Activated CD8-positive, alpha-beta memory T cell treated with anti-CD3 and anti-CD28 coated beads, Interleukin-2, amount 50 U/mL, for 24 hours (primary cell): Measurements from ENCODE around the gene KPNA6.
"Not testable (repeated sequence)": the region's sequence is repeated elsewhere in the genome, so short reads cannot be mapped to it uniquely, and the experiment has no call there.

ENCODE experiments used
- DNase-seq: peaks from one replicate; pipeline ENCODE4 v3.0.0-alpha.2; 2020; ENCODE audit errors: extremely low read depth

The KPNA6 gene

DNA sequence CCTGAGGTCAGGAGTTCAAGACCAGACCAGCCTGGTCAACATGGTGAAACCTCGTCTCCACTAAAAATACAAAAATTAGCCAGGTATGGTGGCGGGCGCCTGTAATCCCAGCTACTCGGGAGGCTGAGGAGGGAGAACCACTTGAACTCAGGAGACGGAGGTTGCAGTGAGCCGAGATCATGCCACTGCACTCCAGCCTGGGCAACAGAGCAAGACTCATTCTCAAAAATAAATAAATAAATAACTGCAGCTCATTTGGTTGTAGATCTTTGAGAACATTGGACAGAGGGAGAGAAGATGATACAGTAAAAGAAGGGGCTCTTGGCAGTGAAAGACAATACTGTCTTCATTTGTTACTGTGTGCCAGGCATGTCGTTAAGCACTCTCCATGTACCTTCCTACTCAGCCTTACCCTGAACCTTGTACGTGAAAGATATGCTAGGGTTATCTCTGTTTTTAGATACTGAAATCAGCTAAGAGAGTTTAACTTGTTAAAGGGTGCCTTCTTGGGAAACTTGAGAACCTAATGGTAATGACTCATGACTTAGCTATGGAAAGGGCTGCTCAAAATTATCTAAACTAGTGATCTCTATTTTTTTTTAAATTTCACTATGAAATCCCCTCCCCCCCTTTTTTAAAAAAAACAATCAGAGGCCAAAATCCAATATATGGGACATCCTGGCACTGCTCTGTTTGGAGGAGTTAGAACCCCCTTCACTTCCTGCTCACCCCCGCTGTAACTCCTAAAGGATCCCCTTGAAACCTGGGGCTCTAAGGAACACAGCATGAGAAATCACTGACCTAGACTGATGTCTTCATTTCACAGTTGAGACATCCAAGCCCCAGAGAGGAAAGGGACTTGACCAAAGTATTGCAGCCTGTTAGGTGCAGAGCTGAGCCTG lies 6.8 kb upstream of the KPNA6 start:
- no peak for DNase-seq

DNA sequence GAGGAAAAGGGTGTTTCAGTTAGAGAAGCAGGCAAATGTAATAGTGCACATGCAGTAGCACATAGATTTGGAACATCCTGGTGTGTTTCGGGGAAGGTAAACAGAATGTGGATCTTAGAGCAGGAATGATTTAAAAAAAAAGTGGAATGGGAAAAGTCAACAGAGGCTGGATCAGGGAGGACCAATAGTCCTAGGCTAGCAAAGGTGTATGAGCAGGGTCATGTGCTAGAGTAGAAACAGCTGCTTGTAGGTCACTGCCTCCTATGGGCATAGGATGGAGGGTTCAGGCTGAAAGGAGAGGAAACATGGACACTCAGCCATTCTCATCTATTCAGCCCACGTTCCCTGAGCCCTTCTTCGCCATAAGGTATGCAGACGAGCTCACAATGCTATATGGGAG lies 3.7 kb upstream of the KPNA6 start:
- no peak for DNase-seq

DNA sequence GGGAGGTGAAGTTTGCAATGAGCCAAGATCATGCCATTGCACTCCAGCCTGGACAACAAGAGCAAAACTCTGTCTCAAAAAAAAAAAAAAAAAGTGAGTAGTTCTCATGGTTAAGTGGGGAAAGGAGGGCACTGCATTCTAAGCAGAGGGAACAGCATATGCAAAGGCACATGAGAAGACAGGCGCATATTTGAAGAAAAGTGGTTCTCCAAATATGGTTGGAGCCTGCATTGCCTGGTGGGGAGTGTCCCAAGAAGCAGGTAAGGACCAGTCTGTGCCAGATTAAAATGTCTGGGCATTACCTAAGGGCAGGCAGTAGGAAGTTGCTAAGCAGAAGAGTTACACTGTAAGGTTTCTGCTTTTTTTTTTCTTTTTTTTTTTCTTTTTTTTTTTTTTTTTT lies 2.5 kb upstream of the KPNA6 start:
- no peak for DNase-seq

DNA sequence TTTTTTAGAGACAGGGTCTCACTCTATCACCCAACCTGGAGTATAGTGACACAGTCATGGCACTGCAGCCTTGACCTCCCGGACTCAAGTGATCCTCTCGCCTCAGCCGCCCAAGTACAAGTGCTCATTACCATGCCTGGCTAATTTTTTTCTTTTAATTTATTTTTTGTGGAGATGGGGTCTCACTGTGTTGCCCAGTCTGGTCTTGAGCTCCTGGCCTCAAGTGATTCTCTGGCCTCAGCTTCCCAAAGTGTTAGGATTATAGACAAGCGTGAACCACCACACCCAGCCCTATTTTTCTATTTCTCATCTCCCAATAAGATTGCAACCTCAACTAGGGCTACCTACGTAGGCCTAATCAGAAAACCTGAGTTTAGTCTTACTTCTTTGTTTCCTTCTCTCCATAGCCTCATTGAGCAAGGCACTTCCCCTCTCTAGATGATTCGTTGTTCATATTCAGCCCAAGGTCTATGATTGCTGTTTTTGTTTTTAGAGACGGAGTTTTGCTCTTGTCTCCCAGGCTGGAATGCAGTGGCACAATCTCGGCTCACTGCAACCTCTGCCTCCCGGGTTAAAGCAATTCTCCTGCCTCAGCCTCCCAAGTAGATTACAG lies 1.1 kb upstream of the KPNA6 start:
- no peak for DNase-seq

DNA sequence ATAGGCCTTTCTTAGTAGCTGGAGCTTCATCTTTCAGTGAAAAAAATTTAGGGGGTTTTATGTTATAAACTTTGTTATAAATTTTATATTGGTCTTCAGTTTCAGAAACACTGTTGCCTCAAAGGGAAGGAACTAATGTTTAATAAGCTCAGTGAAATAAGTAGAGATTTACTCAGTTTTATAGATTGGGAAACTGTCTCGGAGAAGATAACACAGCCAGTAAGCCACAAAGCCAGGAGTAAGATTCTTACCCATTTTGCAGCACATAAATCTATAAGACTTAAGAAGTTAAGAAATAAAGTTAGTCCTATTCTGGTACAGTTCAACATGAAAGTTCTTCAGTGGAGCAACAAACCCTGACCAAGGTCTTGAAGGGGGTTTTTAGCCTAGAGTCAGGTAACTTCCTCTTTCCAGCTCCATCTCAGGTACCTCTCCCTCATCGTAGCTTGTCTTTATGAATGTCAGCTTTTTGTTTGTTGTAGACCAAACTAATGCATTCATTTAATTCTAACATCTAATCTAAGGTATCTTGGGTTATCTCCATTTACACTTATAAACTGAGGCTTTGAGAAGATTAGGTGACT lies 3.3 kb downstream of the KPNA6 start:
- DNase-seq: no peak

DNA sequence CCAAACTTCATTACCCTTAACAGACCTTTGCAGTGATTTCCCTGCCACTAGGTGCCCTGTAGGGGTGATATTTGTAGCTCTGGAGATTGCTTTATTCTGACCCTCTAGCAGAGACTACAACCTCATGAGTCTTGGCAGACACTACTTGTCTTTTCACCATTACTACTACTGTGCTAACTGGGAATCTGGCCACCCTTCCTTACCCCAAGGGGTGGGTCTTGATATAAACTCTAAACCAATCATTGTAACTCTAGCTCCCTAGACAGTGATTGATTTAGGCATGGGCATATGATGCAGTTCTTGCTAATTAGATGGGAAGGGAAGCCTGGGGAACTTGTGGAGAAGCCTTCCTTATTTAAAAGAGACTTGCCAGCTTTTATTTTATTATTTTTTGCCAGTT lies 3.9 kb downstream of the KPNA6 start:
- no peak for DNase-seq

DNA sequence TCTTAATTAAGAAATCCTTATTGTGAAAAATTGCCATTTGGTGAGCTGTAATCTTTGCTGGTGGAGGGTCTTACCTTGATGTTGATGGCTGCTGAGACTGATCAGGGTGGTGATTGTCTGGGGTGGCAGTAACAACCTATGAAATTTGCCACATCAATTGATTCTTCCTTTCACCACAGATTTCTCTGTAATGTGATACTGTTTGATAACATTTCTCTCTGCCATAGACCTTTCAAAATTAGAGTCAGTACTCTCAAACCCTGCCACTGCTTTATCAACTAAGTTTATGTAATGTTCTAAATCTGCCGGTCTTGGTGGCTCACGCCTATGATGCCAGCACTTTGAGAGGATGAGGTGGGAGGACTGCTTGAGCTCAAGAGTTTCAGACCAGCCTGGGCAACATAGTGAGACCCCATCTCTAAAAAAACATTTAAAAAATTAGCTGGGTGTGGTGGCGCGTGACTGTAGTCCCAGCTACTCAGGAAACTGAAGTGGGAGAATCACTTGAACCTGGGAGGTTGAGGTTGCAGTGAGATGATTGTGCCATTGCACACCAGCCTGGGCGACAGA lies 5.0 kb downstream of the KPNA6 start:
- DNase-seq: no peak

DNA sequence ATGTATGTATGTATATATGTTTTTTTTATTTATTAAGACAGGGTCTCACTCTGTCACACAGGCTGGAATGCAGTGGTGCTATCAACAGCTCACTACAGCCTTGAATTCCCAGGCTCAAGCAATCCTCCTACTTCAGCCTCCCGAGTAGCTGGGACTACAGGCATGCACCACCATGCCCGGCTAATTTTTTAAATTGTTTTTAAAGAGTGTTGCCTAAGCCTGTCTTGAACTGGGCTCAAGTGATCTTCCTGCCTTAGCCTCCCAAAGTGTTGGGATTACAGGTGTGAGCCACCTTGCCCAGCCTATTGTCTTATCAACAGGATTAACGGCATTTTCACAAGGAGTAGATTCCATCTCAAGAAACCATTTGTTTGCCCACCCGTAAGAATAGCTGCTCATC lies 5.6 kb downstream of the KPNA6 start:
- DNase-seq: not testable (repeated sequence)

DNA sequence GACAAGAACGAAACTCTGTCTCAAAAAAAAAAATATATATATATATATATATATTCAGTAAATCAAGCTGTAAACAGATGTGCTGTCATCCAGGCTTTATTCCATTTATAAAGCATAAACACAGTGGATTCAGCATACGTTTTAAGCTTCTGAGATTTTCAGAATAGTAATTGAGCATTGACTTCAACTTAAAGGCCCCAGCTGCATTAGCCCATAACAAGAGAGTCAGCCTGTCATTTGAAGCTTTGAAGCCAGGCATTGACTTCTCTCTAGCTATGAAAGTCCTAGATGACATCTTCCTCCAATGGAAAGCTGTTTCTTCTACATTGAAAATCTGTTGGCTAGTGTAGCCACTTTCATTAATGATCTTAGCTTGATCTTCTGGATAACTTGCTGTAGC lies 6.6 kb downstream of the KPNA6 start:
- DNase-seq: no peak

DNA sequence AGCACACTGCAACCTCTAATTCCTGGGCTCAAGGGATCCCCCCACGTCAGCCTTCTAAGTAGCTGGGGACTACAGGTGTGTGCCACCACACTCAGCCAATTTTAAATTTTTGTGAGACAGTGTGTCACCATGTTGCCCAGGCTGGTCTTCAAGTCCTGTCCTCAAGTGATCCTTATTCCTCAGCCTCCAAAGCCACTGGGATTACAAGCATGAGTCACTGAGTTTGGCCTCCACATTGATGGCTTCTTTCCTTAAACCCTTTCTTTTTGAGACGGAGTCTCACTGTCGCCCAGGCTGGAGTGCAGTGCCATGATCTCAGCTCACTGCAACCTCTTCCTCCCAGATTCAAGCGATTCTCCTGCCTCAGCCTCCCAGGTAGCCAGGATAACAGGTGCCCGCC lies 7.6 kb downstream of the KPNA6 start:
- no peak for DNase-seq

DNA sequence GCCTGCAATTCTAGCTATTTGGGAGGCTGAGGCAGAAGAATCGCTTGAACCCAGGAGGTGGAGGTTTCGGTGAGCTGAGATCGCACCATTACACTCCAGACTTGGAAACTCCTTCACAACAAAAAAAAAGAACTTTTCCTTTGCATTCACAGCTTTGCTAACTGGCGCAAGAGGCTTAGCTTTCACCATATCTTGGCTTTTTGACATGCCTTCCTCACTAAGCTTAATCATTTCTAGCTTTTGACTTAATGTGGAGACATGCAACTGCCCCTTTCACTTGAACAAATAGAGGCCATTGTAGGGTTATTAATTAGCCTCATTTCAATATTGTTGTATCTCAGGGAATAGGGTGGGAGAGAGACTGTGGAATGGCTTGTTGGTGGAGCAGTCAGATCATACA lies 8.7 kb downstream of the KPNA6 start:
- no peak for DNase-seq

DNA sequence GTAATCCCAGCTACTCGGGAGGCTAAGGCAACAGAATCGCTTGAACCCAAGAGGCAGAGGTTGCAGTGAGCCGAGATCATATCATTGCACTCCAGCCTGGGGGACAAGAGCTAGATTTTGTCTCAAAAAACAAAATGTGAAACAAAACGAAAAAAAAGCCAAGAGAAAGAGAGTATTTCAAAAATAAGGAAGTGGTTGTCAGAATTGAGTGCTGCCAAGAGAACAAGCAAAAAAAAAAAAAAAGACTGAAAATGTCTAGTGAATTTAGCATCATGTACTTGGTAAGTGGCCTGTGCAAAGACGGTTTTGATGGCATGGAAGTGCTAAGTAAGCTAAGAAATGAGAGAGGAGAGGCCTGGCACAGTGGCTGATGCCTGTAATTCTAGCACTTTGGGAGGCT lies 14.3 kb downstream of the KPNA6 start:
- DNase-seq: no peak

DNA sequence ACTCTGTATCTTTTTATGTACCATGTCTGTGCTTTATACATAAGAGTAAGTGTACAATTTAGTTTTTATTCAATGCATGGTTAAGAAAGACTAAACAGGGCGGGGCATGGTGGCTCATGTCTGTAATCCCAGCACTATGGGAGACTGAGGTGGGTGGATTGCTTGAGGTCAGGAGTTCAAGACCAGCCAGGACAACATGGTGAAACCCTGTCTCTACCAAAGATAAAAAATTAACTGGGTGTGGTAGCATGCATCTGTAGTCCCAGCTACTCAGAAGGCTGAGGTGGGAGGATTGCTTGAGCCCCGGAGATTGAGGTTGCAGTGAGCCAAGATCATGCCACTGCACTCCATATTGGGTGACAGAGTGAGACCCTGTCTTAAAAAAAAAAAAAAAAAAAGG lies 15.5 kb downstream of the KPNA6 start:
- DNase-seq: not testable (repeated sequence)

DNA sequence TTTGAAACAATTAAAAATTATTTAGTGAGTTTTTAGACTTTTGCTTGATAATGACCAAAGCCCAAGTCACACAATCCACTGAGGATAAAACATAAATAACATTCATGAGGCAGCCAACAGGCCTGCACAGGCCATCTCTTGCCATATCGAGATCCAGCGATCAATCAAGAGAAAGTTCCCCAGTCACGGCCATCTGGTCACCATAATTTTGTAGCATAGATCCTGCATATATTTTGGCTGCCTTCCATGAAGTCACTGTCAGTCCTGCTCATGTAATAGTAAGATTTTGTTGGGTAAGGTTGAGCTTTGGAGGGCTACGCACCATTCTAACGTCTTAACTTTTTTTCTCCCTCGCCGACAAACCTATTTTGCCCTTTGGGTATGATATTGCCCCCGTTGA lies 17.5 kb downstream of the KPNA6 start:
- DNase-seq: no peak

DNA sequence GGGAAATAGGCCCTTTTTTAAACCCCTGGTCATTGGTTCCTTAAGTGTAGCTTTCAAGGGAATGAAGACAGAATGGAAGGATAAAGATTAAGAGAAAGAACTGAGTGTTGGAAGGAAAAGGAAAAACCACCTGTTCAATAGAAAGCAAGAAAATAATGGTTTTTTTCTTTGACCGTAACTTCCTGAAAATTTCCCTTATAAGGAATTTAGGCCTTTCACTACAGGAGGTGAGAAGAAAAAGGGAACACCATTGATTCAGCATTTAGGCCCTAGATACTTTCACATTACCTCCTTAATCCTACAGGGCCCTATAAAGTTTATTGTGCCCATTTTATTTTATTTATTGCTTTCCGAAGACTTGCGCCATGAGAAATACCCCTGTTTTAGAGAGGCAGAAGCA lies 18.9 kb downstream of the KPNA6 start:
- no peak for DNase-seq

DNA sequence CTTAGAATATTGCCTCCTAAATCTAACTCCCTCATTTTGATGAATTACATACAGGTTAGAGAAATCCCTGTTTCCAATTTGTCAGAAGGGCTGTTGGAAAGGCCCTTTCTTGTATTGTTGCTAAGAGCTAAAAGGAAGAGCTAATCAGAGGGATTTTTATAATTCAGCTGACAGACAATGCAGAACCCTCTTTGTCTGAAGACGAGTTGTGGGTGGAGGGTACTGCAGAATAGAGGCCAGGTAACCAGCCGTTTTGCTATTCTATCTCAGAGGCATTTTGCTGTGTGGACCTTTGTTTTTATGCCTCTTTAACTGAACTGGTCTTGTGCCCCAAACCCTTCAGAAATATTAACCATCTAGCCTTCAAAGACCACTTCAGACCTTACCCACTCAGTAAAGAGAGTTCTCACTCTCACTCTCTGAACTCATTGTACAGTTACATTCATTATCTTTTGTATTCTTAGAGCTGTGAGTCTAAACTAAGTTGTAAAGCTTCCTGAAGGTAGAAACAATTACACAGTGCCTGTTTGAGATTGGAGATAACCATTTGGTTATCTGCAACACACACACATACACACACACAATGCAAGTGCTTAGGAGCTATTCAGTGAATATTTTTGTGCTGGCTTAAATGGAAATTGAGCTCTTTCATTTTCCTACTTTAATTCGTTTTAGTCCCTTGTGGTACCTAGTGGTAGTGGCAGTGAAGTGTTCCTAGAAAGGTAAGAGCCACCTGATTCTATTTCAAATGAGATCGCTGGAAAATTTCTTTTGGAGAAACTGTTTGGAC lies 19.7 kb downstream of the KPNA6 start:
- DNase-seq: no peak

DNA sequence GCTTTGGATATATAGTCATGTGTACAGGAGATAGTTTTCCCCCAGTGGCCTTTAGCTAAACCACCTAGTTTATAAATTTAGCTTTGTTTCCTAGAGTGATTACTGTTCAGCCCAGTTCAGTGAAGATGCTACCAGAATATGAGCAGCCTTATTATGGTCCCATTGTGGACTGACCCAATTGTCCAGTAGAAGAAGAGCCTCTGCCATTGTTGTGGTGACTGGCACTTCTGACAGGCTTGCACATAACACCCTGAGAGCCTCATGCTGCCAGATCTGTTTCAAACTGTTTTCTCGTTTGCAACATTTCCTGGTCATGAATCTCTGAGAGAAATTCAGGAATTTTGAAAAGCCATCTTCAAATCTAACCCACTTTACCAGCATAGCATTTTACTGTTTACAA lies 20.6 kb downstream of the KPNA6 start:
- DNase-seq: no peak

DNA sequence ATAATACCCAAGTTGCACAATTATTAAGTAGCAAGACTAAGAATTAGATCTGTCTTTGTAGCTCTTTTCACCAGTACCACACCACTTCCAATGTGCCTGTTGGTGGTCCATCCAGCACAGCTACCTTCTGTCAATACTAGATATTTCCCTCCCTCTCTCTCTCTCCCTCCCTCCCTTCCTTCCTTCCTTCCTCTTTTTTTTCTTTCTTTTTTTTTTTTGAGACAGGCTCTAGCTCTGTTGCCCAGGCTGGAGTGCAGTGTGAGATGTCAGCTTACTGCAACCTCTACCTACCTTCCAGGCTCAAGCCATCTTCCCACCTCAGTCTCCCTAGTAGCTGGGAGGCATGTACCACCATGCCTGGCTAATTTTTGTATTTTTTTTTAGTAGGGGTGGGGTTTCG lies 21.1 kb downstream of the KPNA6 start:
- no peak for DNase-seq

DNA sequence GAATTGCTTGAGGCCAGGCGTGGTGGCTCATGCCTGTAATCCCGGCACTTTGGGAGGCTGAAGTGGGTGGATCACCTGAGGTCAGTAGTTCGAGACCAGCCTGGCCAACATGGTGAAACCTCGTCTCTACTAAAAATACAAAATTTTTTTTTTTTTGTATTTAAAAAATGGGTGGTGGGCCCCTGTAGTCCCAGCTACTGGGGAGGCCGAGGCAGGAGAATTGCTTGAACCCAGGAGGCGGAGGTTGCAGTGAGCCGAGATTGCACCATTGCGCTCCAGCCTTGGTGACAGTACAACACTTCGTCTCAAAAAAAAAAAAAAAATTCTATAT lies 26.1 kb downstream of the KPNA6 start:
- DNase-seq: not testable (repeated sequence)

DNA sequence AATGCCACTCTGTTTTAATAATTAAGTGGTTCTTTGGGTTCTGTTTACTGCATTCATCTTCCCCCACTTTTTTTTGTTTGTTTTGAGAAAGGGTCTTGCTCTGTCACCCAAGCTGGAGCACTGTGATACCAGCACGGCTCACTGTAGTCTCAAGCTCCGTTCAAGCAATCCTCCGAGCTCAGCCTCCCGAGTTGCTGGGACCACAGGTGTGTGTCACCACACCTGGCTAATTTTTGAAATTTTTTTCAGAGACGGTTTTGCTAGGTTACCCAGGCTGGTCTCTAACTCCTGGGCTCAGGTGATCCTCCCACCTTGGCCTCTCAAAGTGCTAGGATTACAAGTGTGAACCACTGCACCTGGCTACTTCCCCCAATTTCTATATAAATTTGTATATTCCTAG lies 29.3 kb downstream of the KPNA6 start:
- DNase-seq: no peak

DNA sequence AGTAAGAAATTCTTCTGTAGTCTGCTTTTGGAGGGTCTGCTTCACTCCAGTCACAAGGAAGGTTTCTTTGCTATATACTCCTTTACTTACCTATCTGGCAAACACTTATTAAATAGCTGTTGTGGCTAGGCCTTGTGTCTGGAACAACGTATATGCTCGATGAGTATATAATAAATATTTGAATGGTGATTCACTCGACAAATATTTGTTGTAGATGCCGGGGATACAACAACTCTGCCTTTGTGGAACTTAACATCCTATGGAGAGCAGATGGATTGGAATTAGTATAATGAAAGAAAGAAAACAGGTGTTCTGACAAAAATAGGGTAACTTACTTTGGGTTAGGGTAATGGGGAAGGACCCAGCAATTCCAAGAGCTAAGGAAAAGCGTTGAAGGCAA lies 31.1 kb downstream of the KPNA6 start:
- no peak for DNase-seq
